Measurements from ENCODE around the gene SPTSSB.

- TF ChIP-seq CTCF (IDR thresholded peaks at IDR 0.05) (no peak), POLR2A (IDR thresholded peaks at IDR 0.05) (no peak)
Observed at GRCh38 chr3:161405836-161406235, 34.5 kb upstream of the SPTSSB start.

All from esophagus squamous epithelium (tissue), 4 donors.